A673 (cell line): ENCODE measurements around the gene LZIC.

Source experiments
- EZH2 ChIP-seq: fragments of 200-600 bp; sonication (generic); IDR thresholded peaks from 2 replicates; pipeline ENCODE4 v1.6.1; 2017; ENCODE audit warnings: borderline replicate concordance, low read depth, mild to moderate bottlenecking, mixed read lengths, antibody characterized with exemption, low read length; ENCODE audit not compliant: poor library complexity, severe bottlenecking
- TF ChIP-seq, protein P1 (sequence below): fragments of 300-800, 200-600 bp; sonication (generic); conservative IDR thresholded peaks from 2 replicates; pipeline ENCODE4 v1.5.1; 2017; ENCODE audit warnings: low read depth, mild to moderate bottlenecking, antibody characterized with exemption, low read length, moderate library complexity, mixed read lengths

DNA sequence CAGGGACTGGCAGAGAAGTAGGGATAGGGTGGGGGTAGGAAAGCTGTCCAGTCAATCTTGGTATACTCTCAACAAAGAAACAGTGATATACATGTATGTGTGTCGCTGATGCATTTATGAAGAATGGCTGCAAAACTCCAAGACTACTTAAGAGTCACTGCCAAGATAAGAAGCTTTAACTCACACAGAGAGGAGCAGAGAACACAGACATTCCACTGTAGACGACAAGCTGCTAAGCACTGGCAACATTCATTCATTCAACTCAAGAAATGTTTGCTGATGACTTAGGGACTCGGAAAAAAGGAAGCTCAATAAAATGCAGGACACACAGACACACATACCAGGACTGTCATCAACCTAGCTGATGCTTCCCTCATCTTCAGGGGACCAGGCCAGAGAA, 38.6 kb downstream of the LZIC start:
- no peak for TF ChIP-seq EZH2
- TF ChIP-seq, protein P1, sequence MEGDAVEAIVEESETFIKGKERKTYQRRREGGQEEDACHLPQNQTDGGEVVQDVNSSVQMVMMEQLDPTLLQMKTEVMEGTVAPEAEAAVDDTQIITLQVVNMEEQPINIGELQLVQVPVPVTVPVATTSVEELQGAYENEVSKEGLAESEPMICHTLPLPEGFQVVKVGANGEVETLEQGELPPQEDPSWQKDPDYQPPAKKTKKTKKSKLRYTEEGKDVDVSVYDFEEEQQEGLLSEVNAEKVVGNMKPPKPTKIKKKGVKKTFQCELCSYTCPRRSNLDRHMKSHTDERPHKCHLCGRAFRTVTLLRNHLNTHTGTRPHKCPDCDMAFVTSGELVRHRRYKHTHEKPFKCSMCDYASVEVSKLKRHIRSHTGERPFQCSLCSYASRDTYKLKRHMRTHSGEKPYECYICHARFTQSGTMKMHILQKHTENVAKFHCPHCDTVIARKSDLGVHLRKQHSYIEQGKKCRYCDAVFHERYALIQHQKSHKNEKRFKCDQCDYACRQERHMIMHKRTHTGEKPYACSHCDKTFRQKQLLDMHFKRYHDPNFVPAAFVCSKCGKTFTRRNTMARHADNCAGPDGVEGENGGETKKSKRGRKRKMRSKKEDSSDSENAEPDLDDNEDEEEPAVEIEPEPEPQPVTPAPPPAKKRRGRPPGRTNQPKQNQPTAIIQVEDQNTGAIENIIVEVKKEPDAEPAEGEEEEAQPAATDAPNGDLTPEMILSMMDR, result no peak
